Endothelial cell of umbilical vein (primary cell): ENCODE results near the gene DNAAF5. TPM values are rescaled to one million over a fixed set of nuclear protein-coding genes. Genes with fewer than 3 reads are reported as not detected.

Experiments used
- BruUV-seq: library from RNA; stranded (reverse); fragments of 400-500 nt; replicated peaks from 2 replicates; lab custom pipeline; 2021; lab: Mats Ljungman, UMichigan
- CTCF ChIA-PET: fragments of 300-600, 350-600 bp; sonication (Branson Sonifier 250); formaldehyde crosslinking; loops from one replicate; lab custom pipeline; 2021; ENCODE audit warnings: antibody characterized with exemption, inconsistent platforms; lab: Charles Lee
- POLR2A ChIA-PET: fragments of 300-600, 350-600 bp; sonication (Branson Sonifier 250); formaldehyde crosslinking; loops from one replicate; lab custom pipeline; 2021; ENCODE audit warnings: antibody characterized with exemption, inconsistent platforms; lab: Charles Lee
- DNase-seq: peaks from one replicate; pipeline ENCODE4 v3.0.0-alpha.2; 2011; ENCODE audit warnings: low read depth, low spot score
- FAIRE-seq: peaks from 2 replicates; lab custom pipeline; 2011; peaks lifted over from hg19 to GRCh38; lab: Jason Lieb, UNC
- H2AFZ ChIP-seq: 2 replicates; pipeline ENCODE4 v1.6.0; 2012; ENCODE audit warnings: low read depth, low read length, control low read depth, inconsistent platforms
- H3K27ac ChIP-seq: 2 replicates; pipeline ENCODE4 v1.5.1; 2011; ENCODE audit warnings: low read depth, mild to moderate bottlenecking, control low read depth, low read length, moderate library complexity; ENCODE audit not compliant: insufficient read depth
- H3K27me3 ChIP-seq, 2 experiments: 2 replicates each; pipeline versions ENCODE4 v1.6.0 to v1.6.1; 2011; ENCODE audit warnings: low read length in 2 of 2, mixed read lengths in 1 of 2; ENCODE audit not compliant: control insufficient read depth in 2 of 2, insufficient read depth in 2 of 2
- H3K36me3 ChIP-seq, 2 experiments: 2 replicates in 1 of 2; 3 replicates in 1 of 2; pipeline ENCODE4 v1.5.1; 2011; ENCODE audit warnings: low read length in 2 of 2, mild to moderate bottlenecking in 1 of 2, moderate library complexity in 1 of 2; ENCODE audit not compliant: control insufficient read depth in 2 of 2, insufficient read depth in 2 of 2; ENCODE audit errors: extremely low read depth in 1 of 2
- H3K4me1 ChIP-seq: 3 replicates; pipeline ENCODE4 v1.5.1; 2011; ENCODE audit warnings: mild to moderate bottlenecking, low read length; ENCODE audit not compliant: control insufficient read depth, insufficient read depth; ENCODE audit errors: extremely low read depth
- H3K4me2 ChIP-seq: 2 replicates; pipeline ENCODE4 v1.6.1; 2011; ENCODE audit warnings: low read length, control low read depth, mixed read lengths; ENCODE audit not compliant: insufficient read depth
- H3K4me3 ChIP-seq, 3 experiments: fragments of 200-600 bp in 1 of 3; sonication (generic), shearing (Covaris generic) in 1 of 3; replicated peaks in 1 of 3; 2 replicates each; pipeline ENCODE4 v1.5.1; 2011 to 2016; ENCODE audit warnings: control low read depth in 3 of 3, low read length in 3 of 3, mild to moderate bottlenecking in 2 of 3, inconsistent platforms in 1 of 3, low read depth in 1 of 3, moderate library complexity in 1 of 3; ENCODE audit not compliant: insufficient read depth in 1 of 3
- H3K79me2 ChIP-seq: 2 replicates; pipeline ENCODE4 v1.6.0; 2012; ENCODE audit warnings: low read length, inconsistent platforms; ENCODE audit not compliant: control insufficient read depth, insufficient read depth
- H3K9ac ChIP-seq: replicated peaks from 2 replicates; pipeline ENCODE3; 2011; ENCODE audit warnings: low read length, control low read depth; ENCODE audit not compliant: insufficient read depth; ENCODE audit errors: extremely low read depth
- H3K9me1 ChIP-seq: replicated peaks from 3 replicates; pipeline ENCODE4 v1.6.0; 2011; ENCODE audit warnings: mild to moderate bottlenecking, low read length; ENCODE audit not compliant: control insufficient read depth, insufficient read depth; ENCODE audit errors: extremely low read depth
- H3K9me3 ChIP-seq: replicated peaks from 2 replicates; pipeline ENCODE4 v1.5.1; 2012; ENCODE audit warnings: low read length, inconsistent platforms; ENCODE audit not compliant: control insufficient read depth, insufficient read depth
- H4K20me1 ChIP-seq: replicated peaks from 2 replicates; pipeline ENCODE3; 2011; ENCODE audit warnings: mild to moderate bottlenecking, low read length; ENCODE audit not compliant: control insufficient read depth, insufficient read depth; ENCODE audit errors: extremely low read depth
- CTCF ChIP-seq, 2 donors: IDR thresholded peaks; 1 replicate in 1 of 2; 2 replicates in 1 of 2; pipeline ENCODE4 v1.5.1; 2011; ENCODE audit warnings: low read length in 2 of 2, mild to moderate bottlenecking in 2 of 2, moderate library complexity in 2 of 2, control low read depth in 1 of 2, inconsistent platforms in 1 of 2, low read depth in 1 of 2; ENCODE audit not compliant: insufficient read depth in 1 of 2; ENCODE audit errors: extremely low read depth in 1 of 2
- EZH2 ChIP-seq: IDR thresholded peaks from 2 replicates; pipeline ENCODE4 v1.6.1; 2012; ENCODE audit warnings: borderline replicate concordance, low read depth, mild to moderate bottlenecking, moderate library complexity, low read length, inconsistent platforms; ENCODE audit not compliant: severe bottlenecking
- FOS ChIP-seq: IDR thresholded peaks from 2 replicates; pipeline ENCODE4 v1.6.1; 2011; ENCODE audit warnings: mild to moderate bottlenecking, low read length, moderate library complexity, borderline replicate concordance; ENCODE audit not compliant: insufficient read depth
- GATA2 ChIP-seq: IDR thresholded peaks from 2 replicates; pipeline ENCODE4 v1.7.0; 2011; ENCODE audit warnings: low read depth, mild to moderate bottlenecking, moderate library complexity, mixed read lengths, low read length; ENCODE audit not compliant: insufficient read length, insufficient read depth
- MAX ChIP-seq: IDR thresholded peaks from 2 replicates; pipeline ENCODE4 v1.6.1; 2011; ENCODE audit not compliant: insufficient read depth, insufficient read length
- MYC ChIP-seq: IDR thresholded peaks from one replicate; pipeline ENCODE4 v1.6.1; 2011; ENCODE audit warnings: mild to moderate bottlenecking, low read depth, low read length
- POLR2A ChIP-seq: IDR thresholded peaks from 2 replicates; pipeline ENCODE4 v1.6.1; 2012; ENCODE audit warnings: low read depth, mild to moderate bottlenecking, control low read depth, low read length
- POLR2AphosphoS5 ChIP-seq: IDR thresholded peaks from 2 replicates; pipeline ENCODE4 v1.6.1; 2012; ENCODE audit warnings: low read depth, mild to moderate bottlenecking, control low read depth, low read length, moderate library complexity; ENCODE audit not compliant: insufficient read depth
- dilution Hi-C: fragments of 300-500 bp; cut with MboI; formaldehyde crosslinking; loops from one replicate; pipeline ENCODE4 v1.15.0; 2019; ENCODE audit warnings: low sequenced_read_pairs; ENCODE audit not compliant: extremely low pct_ligation_motif_present
- intact Hi-C: fragments of 100-400 bp; cut with micrococcal nuclease; formaldehyde crosslinking; loops from one replicate; pipeline ENCODE4 v1.10.0; 2022
- polyA plus RNA-seq, 4 experiments: library from polyadenylated mRNA; depleted of rRNA in 3 of 4; stranded (reverse) in 3 of 4; unstranded in 1 of 4; fragments of >200 nt; gene quantifications; 2 replicates each; pipeline versions ENCODE4 v1.2.1 to v1.2.3, GENCODE V29; 2011 to 2012; ENCODE audit warnings: missing spikeins in 1 of 4
- total RNA-seq: library from RNA; stranded (reverse); gene quantifications from 2 replicates; pipeline ENCODE4 v1.2.3, GENCODE V29; 2021

Gene DNAAF5
- total and polyA plus RNA-seq, 2 donors (not counting 3 experiments of a cell fraction or from before 2014, with no cell fraction given) = 49.3 to 65.5 TPM

GRCh38 chr7:680411-681127 lies 45.9 kb upstream of the DNAAF5 start:
- ChIA-PET CTCF (no interaction called here), POLR2A (no interaction called here)
- peaks cover 0 to 15% of the 10 kb centered on the region in 2 experiments for H3K36me3 ChIP-seq
- no peaks in the 10 kb centered on the region for H3K4me1 ChIP-seq
- DNase-seq = no peak
- no TSS peak for BruUV-seq
- FAIRE-seq = no peak
- no peak for TF ChIP-seq FOS
- TF ChIP-seq POLR2A = no peak
- TF ChIP-seq MAX = no peak
- no peak for TF ChIP-seq MYC
- no peak for TF ChIP-seq GATA2
- TF ChIP-seq EZH2 = no peak
- no peak overlapping the region for H3K27ac ChIP-seq
- H3K27me3 ChIP-seq = no peaks in the 10 kb centered on the region
- peaks cover 2% of the 10 kb centered on the region for H3K9me3 ChIP-seq
- dilution Hi-C loops = no loop called here
- H3K4me3 ChIP-seq = no peak overlapping the region
- no peaks in the 10 kb centered on the region for H4K20me1 ChIP-seq
- H3K9ac ChIP-seq = no peak overlapping the region
- intact Hi-C loops = no loop called here
- H3K4me2 ChIP-seq = no peak overlapping the region
- no peaks in the 10 kb centered on the region for H3K79me2 ChIP-seq
- H2AFZ ChIP-seq = no peak overlapping the region
- no peaks in the 10 kb centered on the region for H3K9me1 ChIP-seq

- no peak for FAIRE-seq
- Histone ChIP-seq H3K79me2 (no peaks in the 10 kb centered on the region), H3K9ac (no peak overlapping the region), H3K27me3 (no peaks in the 10 kb centered on the region), H3K27ac (no peak overlapping the region), H3K36me3 (peaks cover 0 to 8% of the 10 kb centered on the region in 2 experiments), H3K4me1 (no peaks in the 10 kb centered on the region), H2AFZ (no peak overlapping the region), H3K4me3 (no peak overlapping the region), H3K9me1 (no peaks in the 10 kb centered on the region), H3K9me3 (peaks cover 2% of the 10 kb centered on the region), H4K20me1 (no peaks in the 10 kb centered on the region), H3K4me2 (no peak overlapping the region)
- TF ChIP-seq MYC (no peak), POLR2AphosphoS5 (no peak), FOS (no peak), CTCF (IDR thresholded peaks at IDR 0.05; ENCODE audit: extremely low read depth in 1 of 2, insufficient read depth in 1 of 2, low read depth in 1 of 2, low read length in 2 of 2) (no peak), MAX (no peak)
- BruUV-seq = no TSS peak
- ChIA-PET CTCF (no interaction called here), POLR2A (no interaction called here)
- intact Hi-C loops = no loop called here
- dilution Hi-C loops = no loop called here
- DNase-seq = no peak
These were observed 44.8 kb upstream of the DNAAF5 start for GRCh38 chr7:681551-682307.
